Activated CD8-positive, alpha-beta memory T cell treated with anti-CD3 and anti-CD28 coated beads for 48 hours (primary cell): ENCODE data around the gene CNOT10.
"Not testable (repeated sequence)": the region's sequence is repeated elsewhere in the genome, so short reads cannot be mapped to it uniquely, and the experiment has no call there.

Experiments used
- DNase-seq, 3 experiments: peaks; one replicate each; pipeline ENCODE4 v3.0.0-alpha.2; 2020; ENCODE audit warnings: low read depth in 2 of 3, low spot score in 2 of 3

CNOT10 gene

GRCh38 chr3:32684800-32685542 is at the start of gene CNOT10:
TSS of gene CNOT10 (plus strand) at chr3:32685188. CDS start at chr3:32685461, 273 bp downstream.
- DNase-seq, result peak; percentile 82 to 95 (median 83)

- no peak for DNase-seq
Observed at GRCh38 chr3:32640939-32641338, 44.0 kb upstream of the CNOT10 start.

GRCh38 chr3:32641356-32641755 is 43.6 kb upstream of the CNOT10 start:
- DNase-seq, result no peak

GRCh38 chr3:32643354-32643753 is 41.6 kb upstream of the CNOT10 start:
- DNase-seq, result no peak

GRCh38 chr3:32643816-32644215 is 41.2 kb upstream of the CNOT10 start:
- DNase-seq, result no peak

GRCh38 chr3:32644380-32644779 is 40.6 kb upstream of the CNOT10 start:
- DNase-seq, result no peak

GRCh38 chr3:32646761-32647160 is 38.2 kb upstream of the CNOT10 start:
- no peak for DNase-seq

- DNase-seq, result not testable (repeated sequence)
Observed at GRCh38 chr3:32652337-32653100, 32.5 kb upstream of the CNOT10 start.

- DNase-seq, result no peak
Observed at GRCh38 chr3:32655167-32655566, 29.8 kb upstream of the CNOT10 start.

GRCh38 chr3:32660634-32661033 is 24.4 kb upstream of the CNOT10 start:
- DNase-seq, result no peak

GRCh38 chr3:32662647-32663046 is 22.3 kb upstream of the CNOT10 start:
- DNase-seq, result no peak

- not testable (repeated sequence) for DNase-seq
Observed at GRCh38 chr3:32664630-32665075, 20.3 kb upstream of the CNOT10 start.

- no peak for DNase-seq
Observed at GRCh38 chr3:32667072-32667582, 17.9 kb upstream of the CNOT10 start.

GRCh38 chr3:32669226-32669625 is 15.8 kb upstream of the CNOT10 start:
- not testable (repeated sequence) for DNase-seq

GRCh38 chr3:32673730-32674129 is 11.3 kb upstream of the CNOT10 start:
- DNase-seq, result not testable (repeated sequence)

GRCh38 chr3:32675164-32675563 is 9.8 kb upstream of the CNOT10 start:
- DNase-seq, result no peak

- DNase-seq, result no peak
Observed at GRCh38 chr3:32675650-32676049, 9.3 kb upstream of the CNOT10 start.

- no peak for DNase-seq
Observed at GRCh38 chr3:32681811-32682210, 3.2 kb upstream of the CNOT10 start.

GRCh38 chr3:32684029-32684799 is 774 bp upstream of the CNOT10 start:
- DNase-seq, result no peak

GRCh38 chr3:32685543-32686185 is 676 bp downstream of the CNOT10 start:
- DNase-seq, result no peak

- no peak for DNase-seq
Observed at GRCh38 chr3:32686713-32687112, 1.7 kb downstream of the CNOT10 start.
